H1 (cell line): Measurements from ENCODE around the gene TIMM10. TPM values are rescaled to one million over a fixed set of nuclear protein-coding genes. Genes with fewer than 3 reads are reported as not detected.
A peak's percentile ranks its signal among the peaks of the same experiment; 100 is the strongest.

Source experiments
- BACH1 ChIP-seq: IDR thresholded peaks from 2 replicates; pipeline ENCODE4 v1.6.1; 2012; ENCODE audit warnings: low read length, improper control_type of control experiment
- BCL11A ChIP-seq, 2 experiments: IDR thresholded peaks; one replicate each; pipeline ENCODE4 v1.6.1; 2011; ENCODE audit warnings: low read depth in 2 of 2, low read length in 2 of 2, mild to moderate bottlenecking in 2 of 2
- CBX8 ChIP-seq: fragments of 300-800, 300-1000 bp; sonication (generic); IDR thresholded peaks from 2 replicates; pipeline ENCODE4 v1.7.1; 2016; ENCODE audit warnings: low read depth, low read length, borderline replicate concordance
- CEBPB ChIP-seq: IDR thresholded peaks from 2 replicates; pipeline ENCODE4 v1.6.1; 2012; ENCODE audit warnings: low read depth, low read length
- CTCF ChIP-seq, 3 experiments: IDR thresholded peaks; 1 replicate in 2 of 3; 2 replicates in 1 of 3; pipeline versions ENCODE4 v1.5.1 to v1.6.1; 2011; ENCODE audit warnings: low read length in 3 of 3, mild to moderate bottlenecking in 3 of 3, inconsistent platforms in 2 of 3, low read depth in 1 of 3, moderate library complexity in 1 of 3; ENCODE audit not compliant: insufficient read depth in 1 of 3; ENCODE audit errors: control extremely low read depth in 1 of 3
- E2F6 ChIP-seq: IDR thresholded peaks from 2 replicates; pipeline ENCODE4 v1.6.1; 2012; ENCODE audit warnings: inconsistent platforms
- JUN ChIP-seq: IDR thresholded peaks from 2 replicates; pipeline ENCODE4 v1.6.1; 2011; ENCODE audit warnings: low read depth, mild to moderate bottlenecking, improper control_type of control experiment, low read length
- KDM5A ChIP-seq: fragments of 200-600 bp; IDR thresholded peaks from 2 replicates; pipeline ENCODE4 v1.7.1; 2012; ENCODE audit warnings: mild to moderate bottlenecking, low read length, inconsistent platforms, mixed read lengths
- MAFK ChIP-seq: IDR thresholded peaks from 2 replicates; pipeline ENCODE4 v1.6.1; 2012; ENCODE audit warnings: low read depth, mild to moderate bottlenecking, improper control_type of control experiment, low read length
- NRF1 ChIP-seq: IDR thresholded peaks from 2 replicates; pipeline ENCODE4 v1.6.1; 2011; ENCODE audit warnings: mild to moderate bottlenecking, low read depth, low read length, improper control_type of control experiment
- PHF8 ChIP-seq: fragments of 200-600 bp; sonication (generic); conservative IDR thresholded peaks from 2 replicates; pipeline ENCODE4 v1.7.1; 2012; ENCODE audit warnings: low read depth, mild to moderate bottlenecking, inconsistent platforms, low read length, moderate library complexity
- POLR2A ChIP-seq, 2 experiments: IDR thresholded peaks; 1 replicate in 1 of 2; 2 replicates in 1 of 2; pipeline ENCODE4 v1.6.1; 2011; ENCODE audit warnings: low read depth in 2 of 2, low read length in 2 of 2, mild to moderate bottlenecking in 2 of 2; ENCODE audit errors: control extremely low read depth in 1 of 2
- RFX5 ChIP-seq: IDR thresholded peaks from 2 replicates; pipeline ENCODE4 v1.6.1; 2011; ENCODE audit warnings: low read depth, low read length, improper control_type of control experiment, borderline replicate concordance
- SAP30 ChIP-seq: fragments of 300-600 bp; sonication (generic); IDR thresholded peaks from 2 replicates; pipeline ENCODE4 v1.7.1; 2012; ENCODE audit warnings: low read length, moderate library complexity, mild to moderate bottlenecking, inconsistent platforms; ENCODE audit not compliant: insufficient read depth, insufficient replicate concordance
- SIRT6 ChIP-seq: IDR thresholded peaks from one replicate; pipeline ENCODE4 v1.7.1; 2012; ENCODE audit warnings: low read length, inconsistent platforms
- SP2 ChIP-seq: IDR thresholded peaks from 2 replicates; pipeline ENCODE4 v1.6.1; 2012; ENCODE audit warnings: mild to moderate bottlenecking, low read length, inconsistent platforms
- SUZ12 ChIP-seq: fragments of 200-600 bp; sonication (generic); IDR thresholded peaks from 2 replicates; pipeline ENCODE4 v1.6.1; 2012; ENCODE audit warnings: mild to moderate bottlenecking, inconsistent platforms, low read length, moderate library complexity, mixed read lengths
- ZNF274 ChIP-seq: IDR thresholded peaks from 2 replicates; pipeline ENCODE4 v1.7.0; 2012; ENCODE audit warnings: low read length, borderline replicate concordance; ENCODE audit errors: extremely low read depth
- polyA plus RNA-seq, 7 experiments: library from polyadenylated mRNA; depleted of rRNA in 3 of 7; stranded (reverse) in 5 of 7; unstranded in 2 of 7; fragments of >200 nt in 5 of 7; fragments of 200-250 nt in 2 of 7; gene quantifications; 1 replicate in 5 of 7; 2 replicates in 1 of 7; 4 replicates in 1 of 7; pipeline versions ENCODE4 v1.2.1 to v1.2.3, GENCODE V29; 2011 to 2013; ENCODE audit warnings: missing spikeins in 2 of 7, mixed read lengths in 2 of 7
- total RNA-seq: library from RNA; stranded (reverse); fragmentation: NEBNext Ultra II Directional; extraction: Animal tissue kit (Norgen Biotek cat#: 25700); gene quantifications from 2 replicates; pipeline ENCODE4 v1.2.1, GENCODE V29; 2021

TIMM10 gene
- total and polyA plus RNA-seq, 2 of the 8 experiments (the other 6 are each of a cell fraction or from before 2014, with no cell fraction given): 117 to 227 TPM

- TF ChIP-seq CTCF (IDR thresholded peaks at IDR 0.05; ENCODE audit: control extremely low read depth in 1 of 3, insufficient read depth in 1 of 3, low read depth in 1 of 3, low read length in 3 of 3): no peak
- no peak for TF ChIP-seq RFX5
- TF ChIP-seq SIRT6: no peak
- TF ChIP-seq JUN: no peak
- TF ChIP-seq E2F6: no peak
- no peak for TF ChIP-seq SUZ12
- TF ChIP-seq MAFK: no peak
- no peak for TF ChIP-seq KDM5A
- no peak for TF ChIP-seq NRF1
- TF ChIP-seq POLR2A (IDR thresholded peaks at IDR 0.05; ENCODE audit: control extremely low read depth in 1 of 2, low read depth in 2 of 2, low read length in 2 of 2): peak in 1 of 2 experiments; percentile 24; a peak in 2 of 3 replicates
- TF ChIP-seq PHF8: 0 out of 2 replicates have a peak, but pooled peaks have one; percentile 35
- TF ChIP-seq ZNF274: no peak
- no peak for TF ChIP-seq SP2
- no peak for TF ChIP-seq CEBPB
- TF ChIP-seq CBX8: no peak
- no peak for TF ChIP-seq BCL11A (IDR thresholded peaks at IDR 0.05; ENCODE audit: low read depth in 2 of 2, low read length in 2 of 2)
- TF ChIP-seq SAP30: no peak
- TF ChIP-seq BACH1: no peak
Measured at GRCh38 chr11:57499413-57499982, 31.1 kb downstream of the TIMM10 start (continued).
